Measurements from ENCODE around the gene PIK3CA.
"Not testable (repeated sequence)": the region's sequence is repeated elsewhere in the genome, so short reads cannot be mapped to it uniquely, and the experiment has no call there.

Gene PIK3CA

GRCh38 chr3:179264449-179264848, 116.3 kb downstream of the PIK3CA start:
- no peak for DNase-seq (ENCODE audit: low read depth in 2 of 2)

GRCh38 chr3:179265092-179265491, 116.9 kb downstream of the PIK3CA start:
- DNase-seq (ENCODE audit: low read depth in 2 of 2), result no peak

GRCh38 chr3:179265875-179266274, 117.7 kb downstream of the PIK3CA start:
- no peak for DNase-seq (ENCODE audit: low read depth in 2 of 2)

- DNase-seq (ENCODE audit: low read depth in 2 of 2), result no peak
Measured at GRCh38 chr3:179266701-179267211, 118.6 kb downstream of the PIK3CA start.

GRCh38 chr3:179268400-179269051, 120.4 kb downstream of the PIK3CA start:
- DNase-seq (ENCODE audit: low read depth in 2 of 2), result no peak

GRCh38 chr3:179269152-179269707, 121.1 kb downstream of the PIK3CA start:
- no peak for DNase-seq (ENCODE audit: low read depth in 2 of 2)

- DNase-seq (ENCODE audit: low read depth in 2 of 2), result no peak
Measured at GRCh38 chr3:179272385-179272784, 124.2 kb downstream of the PIK3CA start.

GRCh38 chr3:179274434-179274833, 126.3 kb downstream of the PIK3CA start:
- DNase-seq (ENCODE audit: low read depth in 2 of 2), result not testable (repeated sequence)

GRCh38 chr3:179276001-179276400, 127.8 kb downstream of the PIK3CA start:
- DNase-seq (ENCODE audit: low read depth in 2 of 2), result no peak

GRCh38 chr3:179276743-179277142, 128.6 kb downstream of the PIK3CA start:
- DNase-seq (ENCODE audit: low read depth in 2 of 2), result no peak

- no peak for DNase-seq (ENCODE audit: low read depth in 2 of 2)
Measured at GRCh38 chr3:179278151-179278550, 130.0 kb downstream of the PIK3CA start.

- no peak for DNase-seq (ENCODE audit: low read depth in 2 of 2)
Measured at GRCh38 chr3:179278932-179279693, 131.0 kb downstream of the PIK3CA start.

GRCh38 chr3:179279837-179280236, 131.7 kb downstream of the PIK3CA start:
- DNase-seq (ENCODE audit: low read depth in 2 of 2), result no peak

- DNase-seq (ENCODE audit: low read depth in 2 of 2), result no peak
Measured at GRCh38 chr3:179281825-179282224, 133.7 kb downstream of the PIK3CA start.

- no peak for DNase-seq (ENCODE audit: low read depth in 2 of 2)
Measured at GRCh38 chr3:179286331-179286730, 138.2 kb downstream of the PIK3CA start.

GRCh38 chr3:179288845-179289244, 140.7 kb downstream of the PIK3CA start:
- no peak for DNase-seq (ENCODE audit: low read depth in 2 of 2)

GRCh38 chr3:179289295-179289694, 141.1 kb downstream of the PIK3CA start:
- no peak for DNase-seq (ENCODE audit: low read depth in 2 of 2)
